GM19397 (cell line): Measurements from ENCODE around the gene RALGPS1.

ENCODE experiments used
- ATAC-seq: cut with Tn5 transposase; IDR thresholded peaks from one replicate; pipeline ENCODE4 v1.9.1; 2021; ENCODE audit warnings: mild to moderate bottlenecking, moderate library complexity; ENCODE audit not compliant: unreplicated experiment

The RALGPS1 gene

GRCh38 chr9:127049044-127049443, 134.5 kb downstream of the RALGPS1 start:
- no peak for ATAC-seq

- ATAC-seq = no peak
Observed at GRCh38 chr9:127049581-127049980, 135.0 kb downstream of the RALGPS1 start.

- no peak for ATAC-seq
Observed at GRCh38 chr9:127050152-127050551, 135.6 kb downstream of the RALGPS1 start.

- no peak for ATAC-seq
Observed at GRCh38 chr9:127050591-127051001, 136.0 kb downstream of the RALGPS1 start.

GRCh38 chr9:127051881-127052595, 137.5 kb downstream of the RALGPS1 start:
- ATAC-seq = no peak

- ATAC-seq = no peak
Observed at GRCh38 chr9:127053057-127053821, 138.7 kb downstream of the RALGPS1 start.

- ATAC-seq = no peak
Observed at GRCh38 chr9:127053960-127054359, 139.4 kb downstream of the RALGPS1 start.

GRCh38 chr9:127055745-127056402, 141.3 kb downstream of the RALGPS1 start:
- ATAC-seq = no peak

GRCh38 chr9:127056446-127056845, 141.9 kb downstream of the RALGPS1 start:
- ATAC-seq = no peak

GRCh38 chr9:127058011-127058644, 143.5 kb downstream of the RALGPS1 start:
- ATAC-seq = no peak

- no peak for ATAC-seq
Observed at GRCh38 chr9:127058645-127059021, 144.1 kb downstream of the RALGPS1 start.

- ATAC-seq = no peak
Observed at GRCh38 chr9:127059030-127059429, 144.4 kb downstream of the RALGPS1 start.

- no peak for ATAC-seq
Observed at GRCh38 chr9:127059765-127060361, 145.3 kb downstream of the RALGPS1 start.

GRCh38 chr9:127061411-127061810, 146.8 kb downstream of the RALGPS1 start:
- ATAC-seq = no peak

GRCh38 chr9:127064335-127064734, 149.8 kb downstream of the RALGPS1 start:
- no peak for ATAC-seq

- no peak for ATAC-seq
Observed at GRCh38 chr9:127065592-127065991, 151.0 kb downstream of the RALGPS1 start.

- no peak for ATAC-seq
Observed at GRCh38 chr9:127066060-127066850, 151.7 kb downstream of the RALGPS1 start.

- no peak for ATAC-seq
Observed at GRCh38 chr9:127066851-127067136, 152.2 kb downstream of the RALGPS1 start.

GRCh38 chr9:127067603-127068220, 153.1 kb downstream of the RALGPS1 start:
- no peak for ATAC-seq
